ENCODE measurements around the gene CCDC136. TPM values are rescaled to one million over a fixed set of nuclear protein-coding genes. Genes with fewer than 3 reads are reported as not detected.

CCDC136 gene
- total RNA-seq, 1 donor from 2014 or later: 0.40 TPM

- no peak for DNase-seq (ENCODE audit: low spot score)
- ATAC-seq: no peak
Observed at GRCh38 chr7:128859232-128860157, 67.7 kb downstream of the CCDC136 start.

DNA sequence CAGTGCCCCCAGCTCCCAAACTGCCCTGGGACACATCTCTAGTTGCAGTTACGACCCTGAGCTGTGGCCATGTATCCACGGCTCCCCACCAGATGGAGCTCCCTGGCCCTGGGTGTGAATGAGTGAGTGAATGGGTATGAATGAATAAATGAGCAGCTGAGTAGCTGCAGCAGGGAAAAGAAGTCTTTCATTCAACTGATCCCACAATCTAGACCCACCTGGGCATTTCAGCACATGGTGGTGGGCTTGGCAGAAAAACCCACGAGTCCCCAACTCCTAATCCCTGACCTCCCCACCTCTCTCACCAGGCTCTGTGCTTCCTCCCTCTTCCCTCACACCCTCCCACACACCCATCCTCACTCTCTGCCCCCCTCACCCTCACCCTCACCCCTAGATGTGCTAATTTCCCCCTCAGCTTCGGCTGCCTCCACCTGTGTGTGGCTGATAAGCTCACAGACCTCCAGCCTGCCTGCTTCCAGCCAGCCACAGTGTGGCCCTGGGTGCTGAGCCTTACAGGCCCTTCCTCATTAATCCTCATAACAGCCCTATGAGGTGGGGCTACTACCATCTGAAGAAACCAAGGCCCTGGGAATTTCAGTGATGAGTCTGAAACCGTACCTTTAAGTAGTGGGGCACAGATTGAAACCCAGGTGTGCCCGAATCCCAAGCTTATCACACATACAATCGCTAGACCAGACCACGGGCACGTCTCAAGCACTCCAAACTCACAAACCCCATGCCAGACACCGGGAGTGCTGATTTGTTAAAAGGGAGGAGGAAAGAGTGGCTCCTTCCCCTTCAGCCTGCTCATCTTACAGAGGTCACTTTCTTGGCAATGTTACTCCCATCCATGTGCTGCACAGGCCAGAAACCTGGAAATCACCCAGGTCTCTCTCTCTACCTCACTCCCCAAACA, 68.6 kb downstream of the CCDC136 start:
- ATAC-seq: no peak

GRCh38 chr7:128861957-128862570, 70.3 kb downstream of the CCDC136 start:
- DNase-seq (ENCODE audit: low spot score) (no peak), ATAC-seq (no peak)

More for the DNA sequence above, 68.6 kb downstream of the CCDC136 start:
- DNase-seq (ENCODE audit: low spot score): no peak

GRCh38 chr7:128862571-128863432, 71.0 kb downstream of the CCDC136 start, which contains the start of gene ATP6V1F:
Gene ATP6V1F, plus strand, starts transcription at chr7:128862856. Its CDS starts 49 bp downstream, at chr7:128862905.
- DNase-seq (ENCODE audit: low spot score): peak; percentile 99
- ATAC-seq: peak; percentile 93

DNA sequence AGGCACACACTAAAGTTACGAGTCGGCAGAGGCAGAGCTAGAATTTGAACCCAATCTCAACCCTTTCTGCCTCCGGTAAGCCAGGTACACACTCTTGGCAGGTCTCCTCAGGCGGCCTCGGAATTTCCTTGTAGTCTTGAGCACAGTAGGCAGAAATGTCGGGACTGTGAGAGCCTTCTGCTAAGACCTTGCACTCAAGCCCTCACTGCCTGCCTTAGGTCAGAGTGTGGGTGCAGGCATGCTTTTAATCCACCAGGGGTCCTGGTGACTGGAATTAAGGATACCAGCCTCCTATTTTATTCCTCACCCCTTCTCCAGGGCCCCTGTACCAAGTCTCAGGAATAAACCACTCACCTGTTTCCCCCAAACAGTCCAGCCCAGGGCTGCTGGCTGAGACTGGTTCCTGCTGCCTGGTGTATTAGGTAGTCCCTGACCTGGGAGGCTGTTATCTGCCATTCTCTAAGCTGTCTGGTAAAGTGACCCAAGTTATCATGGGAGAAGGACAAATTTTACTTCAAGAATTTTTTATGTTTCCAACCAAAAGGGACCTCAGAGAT, 71.7 kb downstream of the CCDC136 start:
- DNase-seq (ENCODE audit: low spot score): no peak

DNA sequence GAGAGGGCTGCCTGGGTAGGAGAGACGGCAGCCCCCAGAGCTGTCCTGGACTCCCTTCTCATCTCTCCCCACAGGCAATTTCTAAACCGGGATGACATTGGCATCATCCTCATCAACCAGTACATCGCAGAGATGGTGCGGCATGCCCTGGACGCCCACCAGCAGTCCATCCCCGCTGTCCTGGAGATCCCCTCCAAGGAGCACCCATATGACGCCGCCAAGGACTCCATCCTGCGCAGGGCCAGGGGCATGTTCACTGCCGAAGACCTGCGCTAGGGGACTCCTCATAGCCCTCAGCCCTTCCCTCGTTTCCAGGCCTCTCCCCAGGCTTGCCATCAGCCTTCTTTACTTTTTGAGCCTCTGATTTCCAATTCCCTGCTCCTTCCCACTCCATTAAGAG, 73.5 kb downstream of the CCDC136 start:
- ATAC-seq: no peak
- no peak for DNase-seq (ENCODE audit: low spot score)

More for the DNA sequence above, 71.7 kb downstream of the CCDC136 start:
- ATAC-seq: peak; percentile 51

GRCh38 chr7:128865996-128866877, 74.5 kb downstream of the CCDC136 start:
- DNase-seq (ENCODE audit: low spot score) (no peak), ATAC-seq (no peak)

- no peak for DNase-seq (ENCODE audit: low spot score)
- no peak for ATAC-seq
Observed at GRCh38 chr7:128867241-128867640, 75.5 kb downstream of the CCDC136 start.

DNA sequence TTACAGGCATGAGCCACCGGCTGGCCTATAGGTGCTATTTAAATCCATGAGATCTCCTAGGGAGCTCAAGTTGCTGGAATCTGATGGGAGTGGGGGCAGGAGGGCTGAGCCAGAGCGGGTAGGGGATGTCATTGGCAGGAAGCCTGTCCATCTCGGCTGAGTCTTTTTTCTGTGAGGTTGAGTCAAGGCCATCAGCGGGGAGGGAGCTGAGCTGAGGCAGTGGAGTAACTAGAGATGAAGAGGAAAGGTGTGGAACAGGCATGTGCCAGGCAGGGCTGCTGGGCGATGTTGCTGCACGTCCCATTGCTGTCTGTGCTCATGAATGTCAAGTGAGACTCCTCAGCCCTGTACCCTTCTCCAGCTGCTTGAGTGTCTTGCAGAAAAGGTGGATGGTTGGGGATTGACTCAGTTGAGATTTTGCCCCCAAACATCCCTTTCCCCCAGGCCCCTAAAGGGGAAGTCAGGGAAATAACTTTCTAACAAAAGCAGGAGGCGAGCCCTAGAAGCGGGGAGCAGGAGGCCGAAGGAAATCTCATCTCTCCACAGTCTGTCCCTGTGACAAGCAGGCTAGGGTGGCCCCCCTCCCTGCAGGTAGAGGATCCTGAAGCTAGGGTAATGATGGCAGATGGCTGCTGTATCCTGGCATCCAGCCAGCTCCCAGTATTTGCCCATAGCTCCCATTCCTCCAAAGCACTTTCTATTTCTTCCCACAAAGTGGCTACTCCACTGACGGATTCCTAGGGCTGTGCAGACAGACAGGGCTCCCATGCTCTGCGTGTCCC, 76.3 kb downstream of the CCDC136 start:
- no peak for ATAC-seq
- no peak for DNase-seq (ENCODE audit: low spot score)

DNA sequence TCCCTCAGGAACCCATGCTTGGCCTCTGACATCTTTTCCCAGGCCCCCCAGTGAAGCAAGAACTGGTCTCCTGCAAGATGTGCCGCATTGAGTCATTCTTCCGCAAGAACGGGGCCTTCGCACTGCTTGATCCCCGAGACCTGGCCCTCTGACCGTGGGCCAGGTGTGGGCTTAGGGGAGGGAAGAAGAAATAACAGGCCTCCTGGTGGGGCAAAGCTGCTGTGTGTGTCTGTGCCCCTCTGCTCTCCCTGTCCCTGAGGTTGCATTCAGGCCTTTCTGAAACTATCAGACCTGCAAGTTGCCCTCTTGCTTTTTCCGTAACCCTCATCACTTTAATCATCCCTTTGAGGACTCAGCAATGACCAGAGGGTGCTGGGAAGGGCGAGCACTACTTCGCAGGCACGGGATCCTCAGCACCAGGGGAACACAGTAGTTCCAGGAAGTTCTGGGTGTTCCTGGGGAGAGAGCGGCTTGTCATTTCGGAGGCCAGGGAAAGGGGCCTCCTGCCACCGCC, 76.9 kb downstream of the CCDC136 start:
- DNase-seq (ENCODE audit: low spot score) (no peak), ATAC-seq (peak; percentile 30)

DNA sequence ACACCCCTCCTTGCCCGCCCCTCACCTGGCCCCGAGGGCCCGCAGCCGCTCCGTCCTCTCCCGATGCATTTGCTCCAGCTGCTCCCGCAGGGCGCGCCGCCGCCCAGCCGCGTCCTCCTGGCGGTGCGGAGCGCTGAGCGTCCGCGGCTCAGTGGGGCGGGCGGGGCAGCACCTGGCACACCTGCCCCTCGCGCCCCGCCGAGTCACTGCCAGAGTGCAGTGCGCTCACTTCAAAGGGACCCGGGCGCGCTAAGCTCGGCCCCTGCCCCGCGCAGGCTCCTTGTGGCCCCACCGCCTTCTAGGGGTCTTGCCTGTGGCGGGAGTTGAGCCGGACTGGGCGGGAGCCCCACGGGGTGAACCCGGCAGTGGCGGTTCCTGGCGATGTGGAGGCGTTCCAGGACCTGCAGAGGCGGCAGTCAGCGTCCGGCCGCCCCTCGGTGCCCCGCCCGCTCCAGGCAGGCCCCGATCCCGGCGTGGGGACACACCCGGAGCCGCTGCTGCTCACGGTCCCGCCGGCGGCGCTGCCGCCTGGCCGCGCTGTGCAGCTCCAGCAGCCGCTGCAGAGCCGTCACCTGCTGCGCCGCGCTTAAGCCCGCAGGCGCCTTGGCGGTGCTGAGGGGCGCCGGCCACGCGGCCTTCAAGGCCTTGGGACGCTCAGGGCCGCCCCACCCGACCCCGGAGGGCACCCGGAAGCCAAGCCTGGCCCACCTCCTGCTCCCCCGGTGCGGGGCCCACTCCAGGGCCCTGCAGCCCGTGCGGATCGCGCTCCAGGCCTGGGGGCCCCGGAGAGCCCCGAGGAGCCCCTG, 77.6 kb downstream of the CCDC136 start:
- DNase-seq (ENCODE audit: low spot score): no peak
- ATAC-seq: peak; percentile 86

DNA sequence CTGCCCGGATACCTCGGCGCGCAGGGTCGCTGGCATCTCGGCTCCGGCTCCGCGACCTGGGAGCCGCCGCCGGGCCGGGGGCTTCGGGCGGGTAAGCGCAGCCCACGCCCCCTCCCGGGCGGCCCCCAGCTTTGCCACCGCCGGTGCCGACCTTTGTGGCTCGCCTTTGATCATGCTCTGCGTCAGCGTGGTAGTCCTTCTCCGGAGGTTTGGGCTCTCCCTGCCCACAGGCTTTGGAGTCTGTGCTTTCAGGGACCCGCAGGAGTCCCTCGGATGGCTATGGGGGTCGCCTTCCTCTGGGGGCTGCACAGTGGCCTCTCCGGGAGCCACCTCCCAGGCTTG, 78.1 kb downstream of the CCDC136 start:
- no peak for ATAC-seq

DNA sequence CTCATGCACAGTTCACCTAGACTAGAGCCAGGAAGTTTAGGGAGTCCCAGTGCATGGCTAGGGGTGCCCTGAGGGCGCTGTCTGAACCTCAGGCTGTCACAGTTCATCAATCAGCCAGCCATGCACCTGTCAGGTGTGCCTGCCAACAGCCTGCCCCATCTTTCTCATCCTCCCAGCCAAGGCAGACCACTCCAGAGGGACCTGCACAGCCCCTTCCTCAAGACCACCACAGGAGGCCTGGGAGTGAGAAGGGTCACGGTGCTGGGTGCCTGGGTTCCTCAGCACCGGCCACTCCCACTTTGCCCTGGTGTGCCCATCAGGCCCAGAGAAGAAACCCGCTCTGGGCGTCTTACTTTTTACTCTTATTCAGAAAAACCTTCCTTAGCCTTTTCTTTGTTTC, 79.3 kb downstream of the CCDC136 start:
- ATAC-seq: no peak
- DNase-seq (ENCODE audit: low spot score): no peak

More for the DNA sequence above, 78.1 kb downstream of the CCDC136 start:
- no peak for DNase-seq (ENCODE audit: low spot score)

All from left lobe of liver (tissue), 2 donors.